ENCODE data around the gene LRRFIP2.
"Not testable (repeated sequence)": the region's sequence is repeated elsewhere in the genome, so short reads cannot be mapped to it uniquely, and the experiment has no call there.

DNA sequence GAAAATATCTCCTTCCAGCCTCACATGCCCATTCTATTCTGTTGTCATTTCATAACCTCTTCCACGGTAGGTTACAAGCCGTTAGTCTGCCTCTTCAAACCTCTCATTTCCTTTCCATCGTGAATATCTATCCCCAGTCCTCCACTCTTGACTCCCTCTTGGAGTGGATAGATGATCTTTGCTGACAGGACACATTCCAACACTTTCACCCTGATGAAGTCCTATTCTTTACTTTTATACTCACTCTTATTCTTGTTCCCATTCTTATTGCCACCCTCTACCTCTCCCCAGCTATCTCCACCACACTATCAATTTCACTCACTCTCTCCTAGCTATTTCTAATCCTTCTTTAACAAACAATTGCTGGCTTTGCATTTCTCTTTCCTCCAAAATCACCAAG lies 34.2 kb upstream of the LRRFIP2 start:
- TF ChIP-seq, protein P1, sequence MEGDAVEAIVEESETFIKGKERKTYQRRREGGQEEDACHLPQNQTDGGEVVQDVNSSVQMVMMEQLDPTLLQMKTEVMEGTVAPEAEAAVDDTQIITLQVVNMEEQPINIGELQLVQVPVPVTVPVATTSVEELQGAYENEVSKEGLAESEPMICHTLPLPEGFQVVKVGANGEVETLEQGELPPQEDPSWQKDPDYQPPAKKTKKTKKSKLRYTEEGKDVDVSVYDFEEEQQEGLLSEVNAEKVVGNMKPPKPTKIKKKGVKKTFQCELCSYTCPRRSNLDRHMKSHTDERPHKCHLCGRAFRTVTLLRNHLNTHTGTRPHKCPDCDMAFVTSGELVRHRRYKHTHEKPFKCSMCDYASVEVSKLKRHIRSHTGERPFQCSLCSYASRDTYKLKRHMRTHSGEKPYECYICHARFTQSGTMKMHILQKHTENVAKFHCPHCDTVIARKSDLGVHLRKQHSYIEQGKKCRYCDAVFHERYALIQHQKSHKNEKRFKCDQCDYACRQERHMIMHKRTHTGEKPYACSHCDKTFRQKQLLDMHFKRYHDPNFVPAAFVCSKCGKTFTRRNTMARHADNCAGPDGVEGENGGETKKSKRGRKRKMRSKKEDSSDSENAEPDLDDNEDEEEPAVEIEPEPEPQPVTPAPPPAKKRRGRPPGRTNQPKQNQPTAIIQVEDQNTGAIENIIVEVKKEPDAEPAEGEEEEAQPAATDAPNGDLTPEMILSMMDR (IDR thresholded peaks at IDR 0.05; ENCODE audit: low read length): not testable (repeated sequence)
- not testable (repeated sequence) for TF ChIP-seq EZH2 (optimal IDR thresholded peaks at IDR 0.05; ENCODE audit: low read depth, low read length)

Measured in MM.1S (cell line).